HG02763 (cell line): ENCODE data around the gene CARD6.
A peak's percentile ranks its signal among the peaks of the same experiment; 100 is the strongest.
"Not testable (repeated sequence)": the region's sequence is repeated elsewhere in the genome, so short reads cannot be mapped to it uniquely, and the experiment has no call there.

Source experiments
- ATAC-seq: cut with Tn5 transposase; IDR thresholded peaks from one replicate; pipeline ENCODE4 v1.9.1; 2021; ENCODE audit warnings: mild to moderate bottlenecking, moderate library complexity; ENCODE audit not compliant: unreplicated experiment

Gene CARD6

DNA sequence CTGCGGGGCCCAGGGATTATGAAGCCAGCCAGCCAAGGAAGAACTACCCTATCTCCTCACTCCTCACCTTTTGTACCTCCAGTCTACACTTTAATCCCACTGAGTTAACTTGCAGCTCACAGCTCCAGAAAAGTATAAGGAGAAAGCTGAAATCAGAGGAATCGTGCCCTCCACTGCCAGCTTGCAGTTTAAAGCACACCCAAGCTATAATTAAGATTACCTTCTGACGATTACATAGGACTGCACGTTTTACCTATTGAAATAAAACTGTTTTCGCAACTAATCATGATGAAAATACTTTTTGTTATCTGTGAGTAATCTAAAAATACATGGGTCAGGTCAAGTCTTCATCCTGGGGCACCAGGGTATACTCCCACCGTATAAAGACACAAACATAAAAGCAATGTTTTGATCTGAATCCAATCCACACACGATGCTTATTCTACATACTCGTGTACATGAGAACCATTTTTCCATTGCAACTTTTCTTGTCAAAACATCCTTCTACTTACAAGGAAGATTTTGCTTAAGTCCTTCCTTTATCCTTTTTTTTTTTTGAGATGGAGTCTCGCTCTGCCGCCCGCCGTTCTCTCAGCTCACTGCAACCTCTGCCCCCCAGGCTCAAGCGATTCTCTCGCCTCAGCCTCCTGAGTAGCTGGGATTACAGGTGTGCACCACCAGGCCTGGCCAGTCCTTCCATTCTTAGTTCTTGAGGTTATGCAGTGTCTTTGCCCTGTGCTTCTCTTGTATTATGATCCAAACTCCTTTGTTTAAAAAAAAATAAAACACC lies 13.8 kb upstream of the CARD6 start:
- ATAC-seq = no peak

DNA sequence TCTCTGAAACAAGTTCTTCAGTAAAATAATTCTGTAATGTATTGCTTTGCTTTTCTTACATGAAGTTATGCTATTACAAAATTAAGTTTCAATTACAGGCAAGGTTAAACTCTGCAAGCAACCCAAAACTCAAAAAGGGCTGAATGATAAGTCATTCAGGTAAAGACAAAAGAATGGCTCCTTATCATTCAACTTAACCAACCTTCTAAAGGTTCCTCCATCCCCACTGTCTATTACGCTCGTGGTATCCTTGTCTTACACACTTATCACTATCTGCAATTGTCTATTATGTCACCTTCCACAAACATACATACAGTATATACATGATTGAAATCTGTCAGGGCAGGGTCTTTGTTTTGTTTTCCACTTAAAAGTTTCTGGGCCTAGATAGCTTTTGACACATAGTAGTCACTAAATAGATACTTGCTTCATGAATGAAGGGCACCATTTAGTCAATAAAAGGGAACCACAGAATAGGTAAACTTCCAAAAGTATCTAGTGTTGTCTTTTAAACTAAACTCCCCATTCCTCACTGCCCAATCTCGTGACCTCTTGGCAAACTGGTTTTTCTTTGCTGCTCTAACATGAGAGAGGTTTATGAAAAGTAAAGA lies 13.0 kb upstream of the CARD6 start:
- no peak for ATAC-seq

DNA sequence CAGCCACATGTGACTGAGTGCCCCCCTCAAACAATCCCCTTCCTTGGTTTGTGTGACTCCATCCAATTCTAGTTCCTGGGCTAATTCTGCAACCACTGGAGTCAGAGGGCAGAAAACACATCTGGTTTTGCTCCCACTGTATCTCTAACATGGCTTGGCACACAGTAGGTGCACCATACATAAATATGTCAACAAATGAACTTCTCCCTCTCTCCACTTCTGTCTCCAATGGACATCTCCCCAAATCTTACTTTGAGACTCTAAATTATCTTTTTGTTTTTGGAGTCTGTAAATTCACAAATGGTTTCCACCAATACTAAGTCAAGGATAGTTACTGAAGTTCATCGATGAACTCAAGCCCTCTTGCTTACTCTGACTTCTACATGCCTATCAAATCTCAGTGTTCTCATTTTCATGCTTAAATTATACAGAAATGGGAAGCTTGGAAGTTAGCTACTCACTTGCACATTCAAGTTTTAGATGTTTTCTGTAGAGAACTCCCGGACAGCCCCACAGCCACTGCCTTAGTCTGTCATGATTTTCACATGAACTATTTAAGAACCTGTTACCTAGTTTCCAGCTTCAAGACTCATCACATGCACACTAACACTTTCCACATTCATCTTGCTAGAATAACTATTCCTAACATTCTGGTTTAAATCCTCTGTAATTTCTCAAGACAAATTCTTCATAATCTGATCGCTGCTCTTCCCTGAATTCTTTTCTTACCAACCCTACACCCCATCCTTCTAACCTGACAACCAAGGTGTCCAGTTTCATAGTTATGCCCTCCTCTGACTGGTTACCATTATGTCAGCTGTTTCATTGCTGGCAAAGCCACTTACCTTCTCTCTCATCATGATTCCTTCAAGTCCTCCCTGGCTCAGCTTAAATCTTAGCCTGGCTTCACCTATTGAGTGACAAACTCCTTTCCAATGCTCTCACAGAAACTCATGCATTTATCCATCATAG lies 12.2 kb upstream of the CARD6 start:
- no peak for ATAC-seq

DNA sequence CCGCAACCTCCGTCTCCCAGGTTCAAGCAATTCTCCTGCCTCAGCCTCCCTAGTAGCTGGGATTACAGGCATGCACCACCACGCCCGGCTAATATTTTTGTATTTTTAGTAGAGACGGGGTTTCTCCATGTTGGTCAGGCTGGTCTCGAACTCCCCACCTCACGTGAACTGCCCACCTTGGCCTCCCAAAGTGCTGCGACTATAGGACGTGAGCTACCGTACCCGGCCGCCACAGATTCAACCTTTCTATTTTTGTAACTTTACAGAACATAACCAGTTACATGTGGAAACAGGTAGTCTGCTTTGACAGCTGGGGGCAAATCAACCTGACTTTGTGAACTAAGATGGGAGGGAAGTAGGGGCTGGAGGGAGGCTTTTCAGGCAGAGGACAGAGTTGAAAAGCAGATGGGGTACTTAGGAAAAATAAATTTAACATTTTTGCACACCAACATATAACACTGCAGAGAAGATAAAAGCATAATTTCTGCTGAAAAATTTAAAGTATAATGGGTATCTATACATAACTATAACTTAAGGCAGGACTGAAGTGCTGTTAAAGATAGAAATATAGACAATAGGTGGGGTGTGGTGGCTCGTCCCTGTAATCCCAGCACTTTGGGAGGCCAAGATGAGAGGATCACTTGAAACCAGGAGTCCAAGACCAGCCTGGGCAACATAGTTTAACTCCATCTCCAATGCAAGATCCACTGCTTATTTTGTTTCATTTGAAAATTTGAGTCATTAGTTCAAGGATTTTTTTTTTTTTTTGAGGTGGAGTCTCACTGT lies 11.2 kb upstream of the CARD6 start:
- no peak for ATAC-seq

DNA sequence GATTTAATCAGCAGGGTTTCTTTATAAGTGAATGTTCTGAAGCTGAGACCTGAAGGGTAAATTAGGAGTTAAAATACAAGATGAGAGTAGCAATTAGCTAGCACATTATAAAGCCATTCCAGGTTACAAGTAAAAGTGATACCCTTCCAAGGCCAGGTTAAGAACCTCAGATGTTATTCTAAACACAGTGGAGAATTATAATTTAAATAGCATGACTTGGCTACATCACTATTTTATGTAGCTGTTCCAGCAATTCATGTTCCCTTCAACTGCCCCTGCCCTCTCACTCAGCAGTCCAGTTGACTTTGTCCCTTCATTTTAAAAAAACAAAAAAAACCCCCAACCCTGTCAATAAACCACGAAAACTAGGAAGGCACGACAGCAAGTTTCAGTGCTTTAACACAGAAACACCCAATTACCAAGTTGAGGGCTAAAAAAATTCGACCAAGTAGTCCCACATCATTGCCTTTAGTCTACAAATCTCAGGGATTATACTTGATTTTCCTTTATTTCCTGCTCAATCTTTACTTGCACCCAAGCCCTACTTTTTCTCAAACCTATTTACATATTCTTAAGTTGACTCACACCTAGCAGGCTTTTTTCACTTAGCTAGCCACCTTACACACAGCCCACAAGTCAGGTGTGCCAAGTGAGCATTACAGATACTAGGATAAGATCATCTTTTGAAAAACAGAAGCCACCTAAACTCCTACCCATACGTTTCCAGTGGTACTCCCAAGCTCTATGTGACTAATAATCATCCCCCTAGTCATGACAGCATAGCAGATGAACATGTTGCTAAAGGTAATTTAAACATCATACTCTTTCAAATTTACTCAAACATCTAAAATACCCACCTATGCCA lies 9.6 kb upstream of the CARD6 start:
- no peak for ATAC-seq

DNA sequence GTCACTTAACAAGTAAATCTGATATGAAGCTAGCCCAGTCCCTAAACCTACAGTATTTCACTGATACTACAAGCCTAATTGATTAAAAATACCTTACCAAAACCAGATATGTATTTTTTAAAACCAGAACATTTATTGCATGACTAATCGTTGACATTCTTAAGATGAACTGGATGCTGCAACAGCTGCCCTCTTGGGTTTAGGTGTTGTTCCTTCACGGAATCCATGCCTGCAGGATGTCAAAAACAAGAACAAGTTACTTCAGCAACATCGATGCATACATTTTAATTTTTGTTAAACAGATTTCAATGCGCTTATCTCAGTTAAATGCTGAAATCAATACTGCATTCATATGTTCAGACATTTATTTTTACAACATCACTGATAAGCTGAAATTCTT lies 8.8 kb upstream of the CARD6 start:
- ATAC-seq = no peak

DNA sequence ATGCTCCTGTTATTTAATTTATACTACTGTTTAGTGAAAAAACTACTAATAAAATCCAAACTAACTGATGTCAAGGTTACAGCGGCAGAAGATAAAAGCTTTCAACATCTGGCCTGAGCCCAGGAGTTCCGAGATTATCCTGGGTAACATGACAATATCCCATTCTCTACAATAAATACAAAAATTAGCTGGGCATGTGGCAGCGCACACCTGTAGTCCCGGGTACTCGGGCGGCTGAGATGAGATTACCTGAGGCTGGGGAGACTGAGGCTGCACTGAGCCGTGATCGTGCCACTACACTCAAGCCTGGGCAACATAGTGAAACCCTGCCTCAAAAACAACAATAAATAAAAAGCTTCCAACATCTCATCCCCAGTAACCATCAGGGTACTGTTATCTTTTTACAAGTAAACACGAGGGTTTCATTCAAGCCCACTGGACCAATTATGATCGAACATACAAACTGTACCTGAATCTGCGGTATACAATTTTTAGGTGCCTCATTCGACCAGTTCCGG lies 7.4 kb upstream of the CARD6 start:
- no peak for ATAC-seq

DNA sequence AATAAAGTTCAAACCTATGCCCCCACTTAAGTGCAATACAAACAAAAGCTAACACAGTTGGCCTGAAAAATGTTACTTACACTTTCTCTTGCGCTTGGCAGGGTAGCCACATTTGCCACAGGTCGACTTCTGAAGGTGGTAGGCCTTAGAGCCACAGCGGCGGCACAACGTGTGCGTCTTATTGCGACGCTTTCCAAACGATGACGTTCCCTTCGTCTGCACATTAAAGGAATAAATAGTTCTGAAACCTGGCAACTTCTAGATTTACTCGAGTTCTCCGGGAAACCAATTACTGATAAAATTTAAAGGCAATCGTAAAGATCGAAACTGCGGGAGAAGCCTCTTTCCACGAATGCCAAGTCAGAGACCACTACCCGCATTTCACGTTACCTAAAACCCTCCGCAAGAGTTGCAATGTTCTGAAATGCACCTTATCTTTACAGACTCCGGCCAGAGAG lies 6.7 kb upstream of the CARD6 start:
- no peak for ATAC-seq

DNA sequence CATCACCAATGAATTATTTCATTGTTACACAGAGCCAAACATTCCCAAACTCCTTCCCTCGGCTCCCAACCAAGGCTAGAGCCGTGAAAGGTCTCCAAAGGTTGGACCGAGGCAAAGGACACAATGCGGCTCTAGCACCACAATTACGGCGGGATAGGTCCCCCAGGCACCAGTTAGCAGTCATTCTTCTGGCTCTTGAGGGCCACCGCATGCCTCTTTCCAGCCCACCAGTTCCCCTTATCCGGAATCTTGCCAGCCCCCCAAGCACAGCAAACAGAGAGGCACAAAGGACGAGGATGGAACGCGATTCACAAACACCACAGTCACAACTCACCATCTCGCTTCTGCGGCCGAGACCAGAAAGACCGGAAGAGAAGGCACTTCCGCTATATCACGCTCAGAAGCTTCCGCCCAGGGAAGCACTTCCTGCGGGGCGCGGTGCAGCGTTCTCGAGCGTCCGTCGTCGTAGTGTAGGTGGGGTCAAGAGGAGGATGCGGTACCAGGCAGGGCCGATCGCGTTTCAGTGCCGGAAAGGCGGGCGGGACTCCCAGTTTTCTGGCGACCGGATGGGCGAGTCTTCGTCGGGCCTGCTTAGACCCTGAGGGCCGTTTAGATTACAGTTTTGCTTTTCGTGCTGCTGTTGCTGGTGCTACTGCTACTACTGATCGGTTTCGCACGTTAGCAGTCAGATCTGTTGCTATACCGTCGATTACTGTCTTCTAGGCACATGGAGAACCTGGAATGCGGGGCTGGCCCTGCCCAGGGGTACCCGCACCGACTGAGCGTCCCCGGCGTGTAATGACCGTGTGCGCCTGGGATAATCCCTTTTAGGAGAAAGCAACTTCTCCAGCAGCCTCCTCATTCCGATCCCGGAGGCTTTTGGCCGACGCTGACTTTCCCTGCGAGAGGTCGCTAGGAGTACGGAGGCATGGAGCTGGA lies 6.0 kb upstream of the CARD6 start, which contains the start of gene RPL37:
RPL37 (minus strand) TSS at position 374 of the 939 bp plus-strand sequence; CDS start at position 337, 37 bp downstream.
- ATAC-seq = peak; percentile 97

DNA sequence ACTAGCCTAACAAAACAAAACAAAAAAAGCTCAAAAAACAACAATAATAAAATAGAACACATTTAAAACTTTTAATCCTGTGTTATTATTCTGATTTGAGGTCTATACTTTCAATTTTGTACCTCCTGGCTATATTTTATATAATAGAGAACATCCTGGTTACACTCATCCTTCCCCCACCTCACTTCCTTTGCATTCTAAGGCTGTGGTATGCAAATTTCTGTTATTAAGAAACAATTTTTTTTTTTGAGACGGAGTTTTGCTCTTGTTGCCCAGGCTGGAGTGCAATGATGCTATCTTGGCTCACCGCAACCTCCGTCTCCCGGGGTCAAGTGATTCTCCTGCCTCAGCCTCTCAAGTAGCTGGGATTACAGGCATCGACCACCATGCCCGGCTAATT lies 3.1 kb upstream of the CARD6 start:
- ATAC-seq = no peak

DNA sequence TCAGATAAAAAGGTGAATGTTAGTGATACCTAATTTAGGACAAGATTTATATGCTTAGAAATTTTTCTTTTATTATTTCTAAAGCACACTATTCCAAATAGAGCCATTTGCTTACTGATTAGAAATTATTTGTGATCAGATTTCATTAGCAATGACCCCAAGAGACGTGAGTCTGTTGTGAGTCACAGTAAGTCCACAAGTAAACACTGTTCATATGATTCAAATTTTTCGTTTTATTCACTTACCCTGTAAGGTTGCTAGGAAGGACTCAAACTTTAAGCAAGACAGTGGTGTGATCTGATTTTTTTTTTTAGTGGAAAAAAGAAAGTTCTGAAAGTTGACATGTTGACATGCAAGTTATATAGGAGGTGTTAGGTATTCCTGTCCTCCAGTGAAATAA lies 1.2 kb downstream of the CARD6 start:
- ATAC-seq = no peak

DNA sequence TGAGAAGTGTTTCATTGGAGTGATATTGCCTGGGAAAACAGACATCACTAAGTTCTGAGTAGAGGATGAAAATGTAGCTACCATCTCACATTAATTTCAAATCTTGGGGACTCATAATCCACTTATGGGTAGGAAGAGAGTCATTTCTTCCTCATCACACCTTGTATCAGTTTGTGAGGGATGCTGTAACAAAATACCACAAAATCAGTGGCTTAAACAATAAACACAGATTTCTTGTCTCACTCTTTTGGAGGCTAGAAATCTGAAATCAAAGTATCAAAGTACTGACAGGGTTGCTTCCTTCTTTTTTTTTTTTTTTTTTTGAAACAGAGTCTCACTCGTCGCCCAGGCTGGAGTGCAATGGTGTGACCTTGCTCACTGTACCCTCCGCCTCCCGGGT lies 3.4 kb downstream of the CARD6 start:
- ATAC-seq = no peak

DNA sequence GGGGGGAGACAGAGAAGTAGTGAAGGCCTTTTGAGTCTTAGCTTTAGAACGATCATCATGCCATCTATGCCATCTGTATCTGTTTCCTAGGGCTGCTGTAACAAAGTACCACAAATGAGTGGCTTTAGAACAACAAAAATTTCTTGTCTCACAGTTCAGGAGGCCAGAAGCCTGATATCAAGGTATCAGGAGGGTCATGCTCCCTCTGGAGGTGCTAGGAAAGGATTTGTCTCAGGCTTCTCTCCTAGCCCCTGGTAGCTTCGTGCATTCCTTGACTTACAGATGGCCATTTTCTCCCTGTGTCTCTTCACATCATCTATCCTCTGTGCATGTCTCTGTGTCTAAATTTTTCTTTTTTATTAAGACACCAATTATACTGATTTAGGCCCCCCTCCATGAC lies 5.2 kb downstream of the CARD6 start:
- ATAC-seq = no peak

DNA sequence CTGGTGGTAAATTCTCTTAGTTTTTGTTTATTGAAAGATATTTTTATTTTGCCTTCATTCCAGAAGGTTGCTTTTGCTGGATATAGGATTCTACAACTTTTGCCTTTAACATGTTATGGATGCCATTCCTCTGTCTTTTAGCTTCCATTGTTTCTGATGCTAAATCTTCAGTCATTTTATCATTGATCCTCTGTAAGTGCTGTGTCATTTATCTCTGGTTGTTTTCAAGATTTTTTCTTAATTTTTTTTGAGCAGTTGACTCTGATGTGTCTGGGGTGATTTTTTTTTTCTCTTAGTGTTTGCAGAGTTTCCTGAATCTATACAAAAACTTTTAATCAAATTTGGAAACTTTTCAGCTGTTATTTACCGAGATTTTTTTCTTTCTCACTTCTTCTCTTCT lies 6.4 kb downstream of the CARD6 start:
- no peak for ATAC-seq

DNA sequence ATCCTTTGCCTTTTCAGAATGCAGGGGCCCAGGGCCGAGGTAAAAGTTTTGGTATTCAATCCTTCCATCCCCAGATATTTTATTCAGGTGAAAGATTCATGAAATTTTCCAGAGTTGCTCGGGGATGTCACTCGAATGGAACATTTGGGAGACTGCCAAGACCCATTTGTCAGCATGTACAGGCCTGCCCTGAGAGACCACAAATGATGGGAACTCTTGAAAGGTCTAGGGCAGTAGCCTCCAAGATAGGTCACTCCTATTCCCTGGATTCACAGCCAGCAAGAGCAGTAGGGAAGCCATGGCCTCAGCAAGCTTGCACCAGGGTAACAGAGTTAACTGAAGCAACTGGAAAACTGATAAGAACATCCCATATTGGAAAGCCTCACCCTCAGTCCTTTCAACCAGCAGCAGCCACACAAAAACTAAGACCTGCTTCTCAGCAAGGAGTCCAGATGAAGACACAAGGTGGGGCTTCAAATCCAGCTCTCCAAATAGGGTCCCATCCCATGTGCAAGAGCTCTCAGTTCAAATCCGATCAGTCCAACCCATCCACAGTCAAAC lies 12.5 kb downstream of the CARD6 start:
- no peak for ATAC-seq

DNA sequence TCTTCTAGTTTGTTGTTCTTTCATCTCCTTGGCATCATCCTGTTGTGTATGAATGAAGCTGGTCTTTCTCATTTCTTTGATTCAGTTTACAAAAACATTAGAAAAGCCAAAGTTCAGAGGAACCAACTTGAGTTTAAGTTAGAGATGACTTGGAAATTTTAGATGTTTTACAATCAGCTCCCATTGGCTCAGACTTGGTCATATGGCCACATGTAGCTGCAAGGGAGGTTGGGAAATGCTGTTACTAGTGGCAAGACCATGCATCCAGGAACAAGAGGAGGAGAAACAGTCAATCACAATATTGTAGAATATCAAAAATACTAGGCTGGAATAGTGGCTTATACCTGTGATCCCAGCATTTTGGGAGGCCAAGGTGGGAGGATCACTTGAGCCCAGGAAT lies 19.5 kb downstream of the CARD6 start:
- ATAC-seq = no peak

DNA sequence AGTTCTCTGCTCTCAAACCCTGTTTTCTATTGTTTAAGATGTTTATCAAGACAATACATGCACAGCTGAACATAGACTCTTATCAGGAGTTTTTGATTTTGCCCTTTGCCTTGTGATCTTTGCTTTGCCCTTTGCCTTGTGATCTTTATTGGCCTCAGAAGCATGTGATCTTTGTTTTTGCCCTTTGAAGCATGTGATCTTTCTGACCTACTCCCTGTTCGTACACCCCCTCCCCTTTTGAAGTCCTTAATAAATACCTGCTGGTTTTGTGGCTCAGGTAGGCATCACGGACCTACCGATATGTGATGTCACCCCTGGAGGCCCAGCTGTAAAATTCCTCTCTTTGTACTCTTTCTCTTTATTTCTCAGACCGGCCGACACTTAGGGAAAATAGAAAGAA lies 23.8 kb downstream of the CARD6 start:
- ATAC-seq = not testable (repeated sequence)

DNA sequence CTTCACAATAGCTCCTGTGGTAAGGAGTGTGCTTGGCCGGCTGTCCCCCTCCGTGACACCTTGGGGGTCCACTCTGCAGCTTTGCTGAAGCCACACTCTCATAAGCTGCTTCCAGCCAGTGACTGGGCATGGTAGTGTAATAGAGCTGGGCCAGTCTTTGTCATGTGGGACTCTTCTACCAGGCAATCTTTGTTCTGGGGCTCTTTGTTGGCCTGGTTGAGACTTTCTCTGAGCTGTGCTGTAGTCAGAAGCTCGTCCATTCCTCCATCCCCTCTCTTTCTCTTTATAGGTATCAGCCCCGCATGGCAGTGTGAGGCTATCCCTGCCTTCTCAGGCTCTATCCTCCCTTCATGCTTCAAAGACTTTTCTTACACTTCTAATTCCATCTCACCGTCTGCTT lies 25.7 kb downstream of the CARD6 start:
- ATAC-seq = no peak
